Activated CD8-positive, alpha-beta memory T cell treated with anti-CD3 and anti-CD28 coated beads, Interleukin-2, amount 10 ng/mL, durations not matched to agents 7 days and 5 days (primary cell): ENCODE data around the gene PRPH2. TPM values are rescaled to one million over a fixed set of nuclear protein-coding genes. Genes with fewer than 3 reads are reported as not detected.
A peak's percentile ranks its signal among the peaks of the same experiment; 100 is the strongest.
"Not testable (repeated sequence)": the region's sequence is repeated elsewhere in the genome, so short reads cannot be mapped to it uniquely, and the experiment has no call there.

ENCODE experiments used
- ATAC-seq: fragments of 150-1000 bp; cut with Tn5 transposase; one replicate; pipeline ENCODE4 v1.10.0; 2021; ENCODE audit warnings: moderate library complexity
- CTCF ChIA-PET: fragments of 350-600 bp; sonication (Branson Sonifier 250); formaldehyde crosslinking; loops from one replicate; lab custom pipeline; 2021; ENCODE audit warnings: antibody characterized with exemption; lab: Charles Lee
- DNase-seq: peaks from one replicate; pipeline ENCODE4 v3.0.0-alpha.2; 2020
- H3K27ac Mint-ChIP-seq: one replicate; pipeline ENCODE4 v1.8.0; 2021; ENCODE audit warnings: mild to moderate bottlenecking, mixed read lengths
- H3K27me3 Mint-ChIP-seq: one replicate; pipeline ENCODE4 v1.8.0; 2021; ENCODE audit warnings: mixed read lengths
- H3K36me3 Mint-ChIP-seq: one replicate; pipeline ENCODE4 v1.8.0; 2021; ENCODE audit warnings: mild to moderate bottlenecking, mixed read lengths
- H3K4me1 Mint-ChIP-seq: one replicate; pipeline ENCODE4 v1.8.0; 2021; ENCODE audit warnings: mixed read lengths
- H3K4me3 Mint-ChIP-seq: one replicate; pipeline ENCODE4 v1.8.0; 2021; ENCODE audit warnings: mild to moderate bottlenecking, moderate library complexity, mixed read lengths
- H3K9me3 Mint-ChIP-seq: one replicate; pipeline ENCODE4 v1.8.0; 2022; ENCODE audit warnings: low read depth, mixed read lengths
- total RNA-seq, 2 experiments: library from RNA; stranded (reverse); gene quantifications; one replicate each; pipeline ENCODE4 v1.2.3, GENCODE V29; 2021

Gene PRPH2
- total RNA-seq, 2 experiments from 2014 or later, result 0.07 TPM; not detected in 1

DNA sequence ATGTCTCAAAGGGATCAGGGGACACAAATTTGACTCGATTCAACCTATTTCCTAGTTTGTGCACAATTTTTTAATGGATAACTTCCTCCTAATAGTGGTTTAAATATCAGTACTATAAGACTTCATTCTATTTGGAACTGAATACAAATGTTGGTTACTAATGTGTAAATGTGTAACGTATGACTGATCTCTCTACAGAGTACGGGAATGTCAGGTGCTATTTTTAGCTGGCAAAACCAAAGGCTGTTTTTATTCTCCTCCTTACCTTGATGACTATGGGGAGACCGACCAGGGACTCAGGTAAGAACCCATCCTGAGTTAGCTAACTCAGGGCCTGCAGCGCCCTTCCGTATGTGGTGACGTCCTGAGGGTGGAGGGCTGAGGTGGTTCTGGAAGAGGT is 33.0 kb downstream of the PRPH2 start:
- CTCF ChIA-PET, result interaction anchor here (1.4 kb wide), 1 partner anchor 27 kb away, joined by 8 read pairs; no protein-coding TSS in a partner anchor
- Mint-ChIP-seq H3K27ac (no peak overlapping the region), H3K4me1 (peaks cover 30% of the 10 kb centered on the region), H3K9me3 (no peaks in the 10 kb centered on the region), H3K36me3 (peaks cover 51% of the 10 kb centered on the region), H3K4me3 (no peak overlapping the region), H3K27me3 (no peaks in the 10 kb centered on the region)
- DNase-seq (no peak), ATAC-seq (no peak)

- CTCF ChIA-PET, result interaction anchor here (1.3 to 1.4 kb wide), 3 partner anchors 26 to 188 kb away, joined by 3 to 8 read pairs (median 6); no protein-coding TSS in a partner anchor
- H3K36me3 Mint-ChIP-seq, result peaks cover 58% of the 10 kb centered on the region
- H3K4me3 Mint-ChIP-seq, result no peak overlapping the region
- H3K9me3 Mint-ChIP-seq, result no peaks in the 10 kb centered on the region
- H3K27me3 Mint-ChIP-seq, result no peaks in the 10 kb centered on the region
- peaks cover 19% of the 10 kb centered on the region for H3K4me1 Mint-ChIP-seq
- no peak for ATAC-seq
- no peak overlapping the region for H3K27ac Mint-ChIP-seq
- peak; percentile 9 for DNase-seq
Measured at GRCh38 chr6:42688281-42688680, 34.1 kb downstream of the PRPH2 start.

DNA sequence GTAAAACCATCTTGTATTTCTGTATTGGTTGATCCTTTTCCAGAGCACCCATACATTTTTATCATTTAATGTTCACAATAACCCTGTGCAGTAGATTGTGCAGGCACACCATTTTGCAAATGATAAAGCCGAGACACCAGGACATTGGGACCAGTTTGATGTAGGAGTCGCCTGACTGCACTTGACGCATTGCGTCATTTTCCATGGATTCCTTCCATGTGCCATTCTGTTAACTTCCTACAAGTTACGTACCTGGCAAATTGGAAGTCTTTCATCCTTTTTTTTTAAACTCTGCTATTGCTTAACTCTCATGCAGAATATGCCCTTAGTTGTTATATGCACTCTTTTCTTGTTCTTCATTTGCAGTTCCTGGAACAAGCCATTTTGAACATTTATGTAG is 43.0 kb downstream of the PRPH2 start:
- CTCF ChIA-PET, result interaction anchor here (1.7 kb wide), 1 partner anchor 24 kb away, joined by 3 read pairs; no protein-coding TSS in a partner anchor
- Mint-ChIP-seq H3K36me3 (peaks cover 51% of the 10 kb centered on the region), H3K27ac (no peak overlapping the region), H3K27me3 (no peaks in the 10 kb centered on the region), H3K4me1 (no peaks in the 10 kb centered on the region), H3K4me3 (no peak overlapping the region), H3K9me3 (no peaks in the 10 kb centered on the region)
- ATAC-seq, result no peak
- DNase-seq, result no peak

GRCh38 chr6:42674780-42675179 is 47.6 kb downstream of the PRPH2 start:
- Mint-ChIP-seq H3K4me1 (peaks cover 7% of the 10 kb centered on the region), H3K9me3 (no peaks in the 10 kb centered on the region), H3K36me3 (peaks cover 53% of the 10 kb centered on the region), H3K4me3 (no peak overlapping the region), H3K27me3 (no peaks in the 10 kb centered on the region), H3K27ac (no peak overlapping the region)
- DNase-seq, result no peak
- ATAC-seq, result no peak
- CTCF ChIA-PET, result interaction anchor here (0.6 to 1.7 kb wide), 4 partner anchors 13 to 741 kb away, joined by 3 to 6 read pairs (median 4); no protein-coding TSS in a partner anchor

GRCh38 chr6:42674368-42674767 is 48.0 kb downstream of the PRPH2 start:
- not testable (repeated sequence) for H3K27ac Mint-ChIP-seq, H3K9me3 Mint-ChIP-seq, H3K4me1 Mint-ChIP-seq, H3K27me3 Mint-ChIP-seq, ATAC-seq, DNase-seq, H3K4me3 Mint-ChIP-seq
- peaks cover 53% of the 10 kb centered on the region for H3K36me3 Mint-ChIP-seq
- CTCF ChIA-PET, result interaction anchor here (0.6 to 1.7 kb wide), 2 partner anchors 18 to 741 kb away, joined by 3 to 6 read pairs; no protein-coding TSS in a partner anchor

GRCh38 chr6:42664718-42665117 is 57.7 kb downstream of the PRPH2 start:
- H3K9me3 Mint-ChIP-seq, result no peaks in the 10 kb centered on the region
- no peaks in the 10 kb centered on the region for H3K27me3 Mint-ChIP-seq
- peaks cover 2% of the 10 kb centered on the region for H3K4me1 Mint-ChIP-seq
- peaks cover 30% of the 10 kb centered on the region for H3K36me3 Mint-ChIP-seq
- no peak for DNase-seq
- CTCF ChIA-PET, result interaction anchor here (0.8 to 4.4 kb wide), 4 partner anchors 13 to 220 kb away, joined by 3 to 90 read pairs (median 3); no protein-coding TSS in a partner anchor
- no peak for ATAC-seq
- H3K4me3 Mint-ChIP-seq, result no peak overlapping the region
- H3K27ac Mint-ChIP-seq, result no peak overlapping the region

DNA sequence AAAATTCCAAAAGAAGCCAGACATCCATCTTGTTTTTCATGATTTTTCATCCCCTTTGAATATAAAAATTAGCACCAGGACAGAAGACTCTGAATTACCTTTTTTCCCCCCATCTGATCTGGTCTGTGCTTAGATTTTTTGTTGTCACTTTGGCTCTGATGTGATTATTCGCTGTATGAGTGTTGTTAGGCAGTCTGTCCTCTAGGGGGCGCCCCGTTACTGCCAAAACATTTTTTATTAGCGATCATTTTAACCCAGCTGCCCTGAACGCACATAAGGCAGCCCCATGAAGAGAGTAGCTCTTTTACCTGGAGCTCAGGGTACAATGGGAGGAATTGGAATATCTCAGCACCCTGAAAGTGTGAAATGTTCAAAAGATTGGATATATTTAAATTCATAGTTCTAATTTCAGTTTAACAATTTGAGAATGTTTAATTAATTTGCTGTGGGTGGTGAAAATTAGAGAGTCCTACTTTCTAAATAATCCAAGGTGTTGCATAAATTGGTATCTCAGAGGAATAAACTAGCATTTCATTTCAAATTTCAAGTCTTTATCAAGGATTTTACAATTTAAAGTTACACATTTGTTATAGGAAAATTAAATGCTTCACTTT is 60.8 kb downstream of the PRPH2 start:
- peak; percentile 89 for DNase-seq
- H3K27me3 Mint-ChIP-seq, result no peaks in the 10 kb centered on the region
- peaks cover 4% of the 10 kb centered on the region for H3K4me1 Mint-ChIP-seq
- H3K36me3 Mint-ChIP-seq, result peaks cover 37% of the 10 kb centered on the region
- CTCF ChIA-PET, result interaction anchor here (0.6 to 4.4 kb wide), 37 partner anchors 8 to 482 kb away, joined by 3 to 90 read pairs (median 4); partner anchors contain the start of gene RPL7L1
- H3K4me3 Mint-ChIP-seq, result no peak overlapping the region
- no peaks in the 10 kb centered on the region for H3K9me3 Mint-ChIP-seq
- H3K27ac Mint-ChIP-seq, result peak overlapping the region; percentile 5
- ATAC-seq, result peak; percentile 89

DNA sequence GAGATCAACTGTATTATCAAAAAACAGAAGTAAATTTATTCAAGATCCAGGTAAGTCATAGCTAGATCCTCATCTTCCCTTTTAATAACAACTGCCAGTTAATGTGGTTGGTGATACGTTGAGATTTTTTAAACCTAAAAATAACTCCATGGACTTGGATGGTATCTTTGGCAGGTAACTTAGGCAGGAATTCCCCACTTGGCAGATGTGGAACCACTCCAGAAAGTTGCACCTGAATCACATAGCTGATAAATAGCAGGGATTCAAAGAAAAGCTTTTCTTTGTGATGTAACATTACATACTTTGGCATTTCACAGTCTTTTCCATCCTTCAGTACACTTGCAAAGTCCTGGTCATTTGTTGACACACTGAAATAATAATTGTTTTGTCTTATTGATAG is 62.6 kb downstream of the PRPH2 start:
- Mint-ChIP-seq H3K4me3 (no peak overlapping the region), H3K9me3 (no peaks in the 10 kb centered on the region), H3K36me3 (peaks cover 31% of the 10 kb centered on the region), H3K4me1 (peaks cover 4% of the 10 kb centered on the region), H3K27ac (no peak overlapping the region), H3K27me3 (no peaks in the 10 kb centered on the region)
- DNase-seq (no peak), ATAC-seq (no peak)
- CTCF ChIA-PET, result interaction anchor here (0.6 to 2.8 kb wide), 3 partner anchors 34 to 66 kb away, joined by 3 to 20 read pairs (median 3); no protein-coding TSS in a partner anchor

DNA sequence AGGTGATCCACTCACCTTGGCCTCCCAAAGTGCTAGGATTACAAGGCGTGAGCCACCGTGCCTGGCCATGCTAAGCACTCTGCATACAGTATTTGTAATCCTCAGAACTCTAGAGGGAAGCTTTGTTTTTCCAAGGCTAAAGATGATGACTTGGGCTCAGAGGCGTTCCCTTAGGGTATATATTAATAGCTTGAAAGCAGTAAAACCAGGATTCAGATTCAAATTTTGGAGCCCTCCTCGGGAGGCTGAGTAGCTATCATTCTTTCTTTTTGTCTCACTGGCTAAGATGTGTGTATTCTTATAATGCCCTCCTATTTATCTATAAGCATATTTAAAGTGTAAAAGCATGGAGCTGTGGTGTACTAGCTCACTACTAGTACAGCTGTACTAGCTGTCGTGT is 68.5 kb downstream of the PRPH2 start:
- H3K36me3 Mint-ChIP-seq, result peaks cover 34% of the 10 kb centered on the region
- DNase-seq, result no peak
- no peaks in the 10 kb centered on the region for H3K9me3 Mint-ChIP-seq
- H3K4me3 Mint-ChIP-seq, result no peak overlapping the region
- peaks cover 2% of the 10 kb centered on the region for H3K4me1 Mint-ChIP-seq
- H3K27ac Mint-ChIP-seq, result no peak overlapping the region
- H3K27me3 Mint-ChIP-seq, result no peaks in the 10 kb centered on the region
- ATAC-seq, result no peak
- CTCF ChIA-PET, result interaction anchor here (1.4 kb wide), 1 partner anchor 73 kb away, joined by 7 read pairs; no protein-coding TSS in a partner anchor

DNA sequence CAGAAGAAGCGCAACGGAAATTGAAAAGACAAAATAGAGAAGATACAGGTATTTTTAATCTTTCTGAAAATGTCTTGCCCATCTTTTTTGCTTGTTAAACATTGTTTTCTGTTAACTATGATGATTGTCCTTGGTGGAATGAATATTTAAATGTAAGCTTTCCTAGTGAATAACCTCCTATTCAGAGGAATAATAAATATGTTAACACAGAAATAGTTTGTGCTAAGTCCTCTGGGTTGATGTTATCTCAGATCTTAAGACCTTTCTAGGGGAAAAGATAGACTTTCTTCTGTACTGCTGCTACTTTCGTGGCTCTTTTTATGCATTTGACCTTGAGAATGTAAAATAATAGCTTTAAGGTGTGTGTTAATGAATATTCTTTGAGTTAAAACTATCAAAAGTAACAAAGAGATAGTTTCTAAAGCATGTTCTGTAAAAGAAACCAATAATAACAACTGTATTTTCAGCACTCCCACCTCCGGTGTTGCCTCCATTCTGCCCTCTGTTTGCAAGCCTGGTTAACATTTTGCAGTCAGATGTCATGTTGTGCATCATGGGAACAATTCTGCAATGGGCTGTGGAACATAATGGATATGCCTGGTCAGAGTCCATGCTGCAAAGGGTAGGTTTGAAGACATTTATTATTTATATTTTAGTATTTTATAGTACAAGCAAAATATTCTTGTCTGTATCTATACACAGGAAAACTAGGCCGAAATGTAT is 70.2 kb downstream of the PRPH2 start:
- DNase-seq (no peak), ATAC-seq (no peak)
- CTCF ChIA-PET, result interaction anchor here (0.5 to 1.0 kb wide), 2 partner anchors 12 to 353 kb away, joined by 3 read pairs; no protein-coding TSS in a partner anchor
- Mint-ChIP-seq H3K27ac (no peak overlapping the region), H3K4me3 (no peak overlapping the region), H3K27me3 (no peaks in the 10 kb centered on the region), H3K4me1 (peaks cover 1% of the 10 kb centered on the region), H3K9me3 (no peaks in the 10 kb centered on the region), H3K36me3 (peaks cover 26% of the 10 kb centered on the region)

Other genes with a start within 250 kb of the PRPH2 start
- 10 to 100 TPM; 27.5 to 32.3 TPM for gene UBR2, start 158.6 kb downstream of the PRPH2 start, total RNA-seq
- 10 to 100 TPM; 29.8 to 35.5 TPM for gene TBCC, start 23.5 kb upstream of the PRPH2 start, total RNA-seq
- gene BICRAL, start 59.5 kb upstream of the PRPH2 start, total RNA-seq, result 10 to 100 TPM; 22.9 to 24.3 TPM
- gene RPL7L1, start 157.0 kb upstream of the PRPH2 start, total RNA-seq, result 100 to 1,000 TPM in 1 of 2 experiments, 10 to 100 TPM in 1; 73.5 to 105 TPM
- gene PTCRA, start 193.5 kb upstream of the PRPH2 start, total RNA-seq, result not detected
- gene CNPY3, start 206.9 kb upstream of the PRPH2 start, total RNA-seq, result 10 to 100 TPM; 44.1 to 56.4 TPM
- under 1 TPM; 0.26 to 0.70 TPM for gene GNMT, start 238.2 kb upstream of the PRPH2 start, total RNA-seq